Measurements from ENCODE around the gene KCTD2.

The KCTD2 gene

DNA sequence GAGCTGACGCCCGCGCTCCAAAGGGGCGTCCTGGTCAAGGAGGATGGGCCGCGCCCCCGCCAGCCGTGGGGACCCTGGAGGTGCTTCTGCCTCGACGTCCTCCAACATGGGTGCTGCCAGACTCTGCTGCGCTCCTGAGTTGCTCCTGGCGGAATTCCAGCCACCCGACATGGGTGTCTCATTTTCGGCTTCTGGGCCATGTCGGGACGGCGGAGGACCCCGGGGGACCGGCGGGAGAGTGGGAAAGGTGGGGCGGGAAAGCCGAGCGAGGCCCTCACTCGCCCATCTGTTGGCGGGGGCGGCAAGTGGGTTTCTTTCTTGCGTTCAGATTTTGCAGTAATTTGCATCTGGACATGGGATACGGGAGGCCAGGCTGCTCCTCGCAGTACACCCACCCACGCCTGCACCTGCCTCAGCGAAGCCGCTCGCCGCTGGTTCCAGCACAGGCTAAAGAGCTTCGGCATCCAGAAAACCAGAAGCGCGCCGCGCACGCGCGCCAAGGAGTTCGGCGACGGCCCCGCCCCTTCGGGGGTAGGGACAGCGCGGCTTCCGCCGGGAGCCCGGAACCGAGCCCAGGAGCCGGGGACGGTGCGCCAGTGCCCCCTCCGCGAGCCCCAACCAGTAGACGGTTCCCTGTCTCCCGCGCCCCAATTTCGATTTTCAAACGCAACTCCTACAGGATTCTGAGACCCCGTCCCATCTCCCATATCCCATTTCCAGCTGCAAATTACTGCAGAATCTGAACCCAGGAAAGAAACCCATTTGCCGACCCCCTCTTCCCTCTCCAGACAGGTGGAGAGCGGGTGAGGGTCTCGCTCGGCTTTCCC, 62.6 kb downstream of the KCTD2 start, which contains the start of gene ARMC7:
Gene ARMC7 (plus strand): TSS at position 563 of the 827 bp plus-strand sequence. CDS start 320 bp downstream, outside the sequence.
- Histone ChIP-seq H3K27ac (peak within 1 kb of the TSS; percentile 27), H3K27me3 (ENCODE audit: control insufficient read depth, insufficient read depth, low read length) (no peaks in the 10 kb centered on the region), H3K4me3 (ENCODE audit: low read depth, low read length) (peak within 1 kb of the TSS; percentile 62), H3K9me3 (ENCODE audit: control insufficient read depth, low read length) (no peaks in the 10 kb centered on the region), H3K4me2 (ENCODE audit: low read length) (peak within 1 kb of the TSS; percentile 90), H2AFZ (peak within 1 kb of the TSS; percentile 83), H3K4me1 (peaks cover 11% of the 10 kb centered on the region), H3K79me2 (no peaks in the 10 kb centered on the region), H3K36me3 (ENCODE audit: control insufficient read depth, insufficient read depth, low read length) (no peaks in the 10 kb centered on the region), H3K9ac (no peak within 1 kb of the TSS)
- TF ChIP-seq, protein P1, sequence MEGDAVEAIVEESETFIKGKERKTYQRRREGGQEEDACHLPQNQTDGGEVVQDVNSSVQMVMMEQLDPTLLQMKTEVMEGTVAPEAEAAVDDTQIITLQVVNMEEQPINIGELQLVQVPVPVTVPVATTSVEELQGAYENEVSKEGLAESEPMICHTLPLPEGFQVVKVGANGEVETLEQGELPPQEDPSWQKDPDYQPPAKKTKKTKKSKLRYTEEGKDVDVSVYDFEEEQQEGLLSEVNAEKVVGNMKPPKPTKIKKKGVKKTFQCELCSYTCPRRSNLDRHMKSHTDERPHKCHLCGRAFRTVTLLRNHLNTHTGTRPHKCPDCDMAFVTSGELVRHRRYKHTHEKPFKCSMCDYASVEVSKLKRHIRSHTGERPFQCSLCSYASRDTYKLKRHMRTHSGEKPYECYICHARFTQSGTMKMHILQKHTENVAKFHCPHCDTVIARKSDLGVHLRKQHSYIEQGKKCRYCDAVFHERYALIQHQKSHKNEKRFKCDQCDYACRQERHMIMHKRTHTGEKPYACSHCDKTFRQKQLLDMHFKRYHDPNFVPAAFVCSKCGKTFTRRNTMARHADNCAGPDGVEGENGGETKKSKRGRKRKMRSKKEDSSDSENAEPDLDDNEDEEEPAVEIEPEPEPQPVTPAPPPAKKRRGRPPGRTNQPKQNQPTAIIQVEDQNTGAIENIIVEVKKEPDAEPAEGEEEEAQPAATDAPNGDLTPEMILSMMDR (IDR thresholded peaks at IDR 0.05): no peak

DNA sequence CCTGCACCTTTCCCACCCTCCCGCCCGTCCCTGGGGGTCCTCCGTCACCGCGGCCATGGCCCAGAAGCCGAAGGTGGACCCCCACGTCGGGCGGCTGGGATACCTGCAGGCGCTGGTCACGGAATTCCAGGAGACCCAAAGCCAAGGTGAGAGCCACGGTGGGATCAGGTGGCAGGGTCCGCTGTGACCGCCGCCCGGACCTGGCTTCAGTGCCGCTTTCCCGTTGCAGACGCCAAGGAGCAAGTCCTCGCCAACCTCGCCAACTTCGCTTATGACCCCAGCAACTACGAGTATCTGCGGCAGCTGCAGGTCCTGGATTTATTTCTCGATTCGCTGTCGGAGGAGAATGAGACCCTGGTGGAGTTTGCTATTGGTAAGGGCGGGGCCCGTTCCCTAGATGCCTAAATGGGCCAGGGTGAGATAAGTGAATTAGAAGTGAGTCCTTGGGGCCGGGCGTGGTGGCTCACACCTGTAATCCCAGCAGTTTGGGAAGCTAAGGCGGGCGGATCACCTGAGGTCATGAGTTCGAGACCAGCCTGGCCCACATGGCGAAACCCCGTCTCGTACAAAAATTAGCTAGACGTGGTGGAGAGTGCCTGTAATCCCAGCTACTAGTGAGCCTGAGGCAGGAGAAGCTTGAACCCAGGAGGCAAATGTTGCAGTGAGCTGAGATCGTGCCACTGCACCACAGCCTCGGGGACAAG, 63.4 kb downstream of the KCTD2 start:
- no peaks in the 10 kb centered on the region for H3K36me3 ChIP-seq (ENCODE audit: control insufficient read depth, insufficient read depth, low read length)
- H3K9ac ChIP-seq: no peak overlapping the region
- peak overlapping the region; percentile 90 for H3K4me2 ChIP-seq (ENCODE audit: low read length)
- H3K4me1 ChIP-seq: peaks cover 11% of the 10 kb centered on the region
- H3K79me2 ChIP-seq: peaks cover 6% of the 10 kb centered on the region
- no peaks in the 10 kb centered on the region for H3K27me3 ChIP-seq (ENCODE audit: control insufficient read depth, insufficient read depth, low read length)
- TF ChIP-seq, protein P1 (IDR thresholded peaks at IDR 0.05): no peak
- H3K4me3 ChIP-seq (ENCODE audit: low read depth, low read length): peak overlapping the region; percentile 62
- no peaks in the 10 kb centered on the region for H3K9me3 ChIP-seq (ENCODE audit: control insufficient read depth, low read length)
- peak overlapping the region; percentile 83 for H2AFZ ChIP-seq
- no peak overlapping the region for H3K27ac ChIP-seq

DNA sequence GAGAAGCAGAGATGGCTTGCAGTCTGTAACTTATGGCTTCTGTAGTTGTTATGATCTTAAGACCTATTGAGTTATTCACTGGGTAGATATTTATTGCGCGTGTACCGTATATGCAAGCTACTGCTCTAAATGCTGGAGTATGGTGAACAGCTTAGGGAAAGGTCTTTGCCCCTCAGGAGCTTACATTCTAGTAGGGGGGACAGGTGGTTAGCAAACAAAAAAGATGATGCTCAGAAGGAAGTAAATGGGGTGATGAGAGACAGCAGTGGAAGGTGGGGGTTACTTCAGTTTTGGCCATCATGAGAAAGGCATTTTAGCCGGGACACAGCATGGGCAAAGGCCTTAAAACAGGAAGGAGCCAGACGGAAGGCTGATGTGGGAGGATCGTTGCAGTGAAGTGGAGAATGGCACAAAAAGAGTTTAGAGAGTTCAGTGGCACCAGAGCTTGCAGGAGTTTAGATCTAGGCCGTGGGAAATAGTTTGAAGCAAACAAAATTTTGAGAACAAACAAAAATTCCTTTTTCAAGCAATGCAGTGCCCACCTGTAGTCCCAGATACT, 64.8 kb downstream of the KCTD2 start:
- Histone ChIP-seq H3K9me3 (ENCODE audit: control insufficient read depth, low read length) (no peaks in the 10 kb centered on the region), H3K36me3 (ENCODE audit: control insufficient read depth, insufficient read depth, low read length) (no peaks in the 10 kb centered on the region), H3K27me3 (ENCODE audit: control insufficient read depth, insufficient read depth, low read length) (no peaks in the 10 kb centered on the region), H3K4me2 (ENCODE audit: low read length) (no peak overlapping the region), H2AFZ (no peak overlapping the region), H3K27ac (no peak overlapping the region), H3K9ac (no peak overlapping the region), H3K4me1 (peaks cover 9% of the 10 kb centered on the region), H3K79me2 (peaks cover 8% of the 10 kb centered on the region), H3K4me3 (ENCODE audit: low read depth, low read length) (no peak overlapping the region)
- TF ChIP-seq, protein P1 (IDR thresholded peaks at IDR 0.05): no peak

DNA sequence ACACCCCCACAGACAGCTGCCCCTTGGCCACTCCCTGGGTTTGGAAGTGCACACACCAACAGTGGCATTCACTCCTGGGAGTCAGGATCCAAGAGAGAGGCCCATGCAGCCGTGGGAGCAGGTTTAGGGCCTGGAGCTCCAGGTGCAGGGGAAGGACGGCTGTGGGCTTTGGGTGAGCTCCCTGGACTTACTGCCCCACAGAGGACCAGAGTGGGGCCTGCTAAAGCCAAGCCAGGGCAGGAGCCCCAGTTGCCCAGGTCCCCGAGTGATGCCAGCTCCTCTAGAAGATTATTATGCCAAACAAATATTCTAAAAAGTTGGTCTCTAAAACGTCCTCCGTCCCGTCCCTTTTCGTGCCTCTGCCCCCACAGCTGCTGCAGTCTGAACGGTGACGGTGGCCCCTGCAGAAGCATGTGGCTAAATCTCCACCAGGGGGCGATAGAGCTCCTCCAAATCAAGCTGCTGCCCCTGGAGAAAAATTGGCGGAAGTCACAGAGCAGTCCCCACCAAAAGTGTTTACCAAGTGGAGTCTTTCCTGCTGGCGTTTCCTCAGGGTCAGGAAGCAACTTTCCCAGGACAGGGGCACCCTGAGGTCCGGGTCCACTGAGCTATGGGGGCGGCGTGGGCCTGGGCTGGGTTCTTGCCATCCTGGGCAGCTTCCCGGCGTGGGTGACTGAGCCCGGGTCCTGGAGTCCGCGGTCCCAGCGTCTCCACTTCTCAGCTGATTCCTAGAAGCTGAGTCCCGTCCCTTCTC, 67.0 kb downstream of the KCTD2 start:
- TF ChIP-seq, protein P1 (IDR thresholded peaks at IDR 0.05): peak; percentile 96
- peak overlapping the region; percentile 73 for H2AFZ ChIP-seq
- no peaks in the 10 kb centered on the region for H3K9me3 ChIP-seq (ENCODE audit: control insufficient read depth, low read length)
- no peak overlapping the region for H3K9ac ChIP-seq
- no peaks in the 10 kb centered on the region for H3K27me3 ChIP-seq (ENCODE audit: control insufficient read depth, insufficient read depth, low read length)
- H3K4me1 ChIP-seq: peaks cover 8% of the 10 kb centered on the region
- H3K4me2 ChIP-seq (ENCODE audit: low read length): peak overlapping the region; percentile 87
- peak overlapping the region; percentile 44 for H3K4me3 ChIP-seq (ENCODE audit: low read depth, low read length)
- H3K79me2 ChIP-seq: peaks cover 8% of the 10 kb centered on the region
- H3K27ac ChIP-seq: no peak overlapping the region
- H3K36me3 ChIP-seq (ENCODE audit: control insufficient read depth, insufficient read depth, low read length): no peaks in the 10 kb centered on the region
